HepG2 (cell line): ENCODE measurements around the gene IMPACT. TPM values are rescaled to one million over a fixed set of nuclear protein-coding genes. Genes with fewer than 3 reads are reported as not detected.

ENCODE experiments used
- ASH2L ChIP-seq: fragments of 300-600, 200-600 bp; sonication (generic); IDR thresholded peaks from 2 replicates; pipeline ENCODE4 v1.7.0; 2017; ENCODE audit warnings: low read depth, mild to moderate bottlenecking, moderate library complexity, mixed read lengths, low read length; ENCODE audit not compliant: insufficient read length
- CEBPB ChIP-seq: IDR thresholded peaks from 2 replicates; pipeline ENCODE4 v1.6.1; 2011; ENCODE audit warnings: low read depth, low read length, improper control_type of control experiment, borderline replicate concordance
- ESRRA ChIP-seq: sonication (generic); formaldehyde crosslinking; IDR thresholded peaks from 2 replicates; pipeline ENCODE4 v1.5.1; 2020; ENCODE audit warnings: mild to moderate bottlenecking, low read depth, missing genetic modification reagents
- FOSL1 ChIP-seq: sonication (generic); formaldehyde crosslinking; IDR thresholded peaks from 2 replicates; pipeline ENCODE4 v1.9.0; 2021; ENCODE audit warnings: missing genetic modification reagents, borderline replicate concordance
- MTA3 ChIP-seq: sonication (generic); formaldehyde crosslinking; IDR thresholded peaks from 2 replicates; pipeline ENCODE4 v1.4.0; 2020; ENCODE audit warnings: missing genetic modification reagents
- NCOA2 ChIP-seq: sonication (generic); formaldehyde crosslinking; IDR thresholded peaks from 2 replicates; pipeline ENCODE4 v1.8.0; 2022; ENCODE audit warnings: inconsistent platforms
- RARG ChIP-seq: sonication (generic); formaldehyde crosslinking; IDR thresholded peaks from 2 replicates; pipeline ENCODE4 v1.4.0; 2020; ENCODE audit warnings: low read depth, mild to moderate bottlenecking, missing genetic modification reagents
- SMARCC2 ChIP-seq: fragments of 450-650 bp; IDR thresholded peaks from 2 replicates; pipeline ENCODE4 v1.6.1; 2017; ENCODE audit warnings: antibody characterized with exemption, mild to moderate bottlenecking
- SMARCE1 ChIP-seq: fragments of 450-650 bp; IDR thresholded peaks from 2 replicates; pipeline ENCODE4 v1.6.1; 2017; ENCODE audit warnings: borderline replicate concordance
- SMYD3 ChIP-seq: sonication (generic); formaldehyde crosslinking; IDR thresholded peaks from 2 replicates; pipeline ENCODE4 v1.8.1; 2023; ENCODE audit warnings: mild to moderate bottlenecking, missing genetic modification reagents
- TCF7L2 ChIP-seq: IDR thresholded peaks from 2 replicates; pipeline ENCODE4 v1.6.1; 2011; ENCODE audit warnings: mild to moderate bottlenecking, low read depth, low read length, moderate library complexity
- TMF1 ChIP-seq: sonication (generic); formaldehyde crosslinking; IDR thresholded peaks from 2 replicates; pipeline ENCODE4 v1.8.1; 2022; ENCODE audit warnings: low read depth, missing genetic modification reagents
- TRIM24 ChIP-seq: sonication (generic); formaldehyde crosslinking; IDR thresholded peaks from 2 replicates; pipeline ENCODE4 v1.8.0; 2022; ENCODE audit warnings: mild to moderate bottlenecking, missing genetic modification reagents
- ZFP37 ChIP-seq: sonication (generic); formaldehyde crosslinking; IDR thresholded peaks from 2 replicates; pipeline ENCODE4 v1.4.0; 2020; ENCODE audit warnings: missing genetic modification reagents, borderline replicate concordance
- ZNF205 ChIP-seq: IDR thresholded peaks from 2 replicates; pipeline ENCODE4 v1.6.1; 2018; ENCODE audit warnings: missing biosample characterization, missing genetic modification reagents
- ZNF3 ChIP-seq: IDR thresholded peaks from 2 replicates; pipeline ENCODE4 v1.7.0; 2017; ENCODE audit warnings: inconsistent platforms
- ZNF34 ChIP-seq: sonication (generic); formaldehyde crosslinking; IDR thresholded peaks from 2 replicates; pipeline ENCODE4 v1.4.0; 2020; ENCODE audit warnings: mild to moderate bottlenecking, missing genetic modification reagents, borderline replicate concordance
- ZNF431 ChIP-seq: sonication (generic); formaldehyde crosslinking; IDR thresholded peaks from 2 replicates; pipeline ENCODE4 v1.9.0; 2022; ENCODE audit warnings: missing genetic modification reagents, low read depth, mild to moderate bottlenecking, borderline replicate concordance
- ZNF567 ChIP-seq: sonication (generic); formaldehyde crosslinking; IDR thresholded peaks from 2 replicates; pipeline ENCODE4 v1.8.1; 2023; ENCODE audit warnings: mild to moderate bottlenecking, missing genetic modification reagents, borderline replicate concordance
- ZNF720 ChIP-seq: sonication (generic); formaldehyde crosslinking; IDR thresholded peaks from 2 replicates; pipeline ENCODE4 v1.4.0; 2020; ENCODE audit warnings: missing genetic modification reagents
- ZNF746 ChIP-seq: sonication (generic); formaldehyde crosslinking; IDR thresholded peaks from 2 replicates; pipeline ENCODE4 v1.8.0; 2022; ENCODE audit warnings: mild to moderate bottlenecking, missing genetic modification reagents
- ZSCAN31 ChIP-seq: sonication (generic); formaldehyde crosslinking; IDR thresholded peaks from 2 replicates; pipeline ENCODE4 v1.5.0; 2020; ENCODE audit warnings: low read depth, mild to moderate bottlenecking, missing genetic modification reagents
- polyA plus RNA-seq, 8 experiments: library from polyadenylated mRNA; depleted of rRNA in 3 of 8; stranded (reverse) in 7 of 8; unstranded in 1 of 8; fragments of >200 nt; fragmentation: Illumina TruSeq in 4 of 8; extraction: Trizol in 4 of 8; gene quantifications; 2 replicates each; pipeline versions ENCODE4 v1.2.1 to v1.2.3, GENCODE V29; 2011 to 2016; ENCODE audit warnings: low read depth in 4 of 8, missing spikeins in 1 of 8, mixed read lengths in 1 of 8; ENCODE audit not compliant: insufficient read depth in 1 of 8
- total RNA-seq, 5 experiments: library from RNA; depleted of rRNA; stranded (reverse); fragments of >200 nt; fragmentation: Illumina TruSeq; extraction: Trizol; gene quantifications; 2 replicates each; pipeline ENCODE4 v1.2.3, GENCODE V29; 2016; ENCODE audit warnings: low read depth in 1 of 5
- TF ChIP-seq, protein P1 (sequence below): sonication (generic); formaldehyde crosslinking; IDR thresholded peaks from 2 replicates; pipeline ENCODE4 v1.4.0; 2020; ENCODE audit warnings: missing genetic modification reagents
- TF ChIP-seq, protein P2 (sequence below): sonication (generic); formaldehyde crosslinking; IDR thresholded peaks from 2 replicates; pipeline ENCODE4 v1.9.0; 2021; ENCODE audit warnings: missing genetic modification reagents, borderline replicate concordance
- TF ChIP-seq, protein P3 (sequence below): sonication (generic); formaldehyde crosslinking; IDR thresholded peaks from 2 replicates; pipeline ENCODE4 v1.5.0; 2020; ENCODE audit warnings: mild to moderate bottlenecking, missing genetic modification reagents, moderate library complexity

Gene IMPACT
- total and polyA plus RNA-seq, 2 of the 13 experiments (the other 11 are each of a cell fraction or from before 2014, with no cell fraction given): 5.0 to 7.7 TPM

DNA sequence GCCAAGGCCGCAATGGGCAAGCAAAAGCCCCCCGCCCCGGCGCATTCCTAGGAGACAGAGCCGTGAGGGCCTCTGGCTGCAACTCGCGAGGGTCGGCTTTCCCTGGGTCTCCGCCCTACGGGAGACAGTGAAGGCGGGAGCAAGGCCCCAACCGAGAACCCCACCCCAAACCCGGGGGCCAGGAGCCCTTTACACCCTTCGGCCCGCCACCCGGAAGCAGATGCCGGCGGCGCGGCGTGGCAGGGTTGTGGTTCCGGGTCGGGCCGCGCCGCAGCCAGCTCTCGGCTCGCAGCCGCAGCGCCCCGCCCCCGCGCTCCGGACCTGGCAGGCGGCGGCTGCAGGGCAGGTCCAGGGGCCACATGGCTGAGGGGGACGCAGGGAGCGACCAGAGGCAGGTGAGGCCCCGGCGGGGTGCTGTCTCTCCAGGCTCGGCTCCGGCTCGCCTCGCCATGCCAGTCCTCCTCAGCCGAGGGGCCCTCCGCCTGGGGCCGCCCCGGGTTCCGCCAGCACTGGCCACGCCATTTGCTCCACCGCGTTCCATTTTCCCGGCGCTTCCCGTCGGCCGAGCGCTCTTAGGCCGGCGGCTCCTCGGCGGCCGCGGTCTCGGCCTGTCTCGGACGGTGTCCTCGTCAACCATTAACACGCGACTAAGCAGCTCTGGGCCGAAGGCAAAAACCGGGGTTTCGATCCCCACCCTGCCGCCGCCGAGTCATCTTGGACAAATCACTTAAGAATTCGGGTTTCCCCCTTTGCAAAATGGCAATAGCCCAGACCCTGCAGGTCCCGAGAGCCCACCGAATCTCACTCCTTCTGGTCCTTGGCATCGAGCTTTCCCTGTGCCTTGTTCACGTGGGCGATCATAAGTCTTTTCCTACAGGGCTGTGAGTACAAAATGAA, at the start of gene IMPACT (continued):
- TF ChIP-seq ZNF3 (CRISPR knock-in tag) (no peak), ZFP37 (no peak), SMARCE1 (no peak), SMARCC2 (no peak), ESRRA (no peak), TCF7L2 (no peak), TRIM24 (no peak), ASH2L (peak; percentile 66), ZNF746 (CRISPR knock-in tag) (no peak), MTA3 (CRISPR knock-in tag) (no peak), ZNF205 (no peak), RARG (CRISPR knock-in tag) (no peak), ZSCAN31 (0 out of 2 replicates have a peak, but pooled peaks have one; percentile 26), FOSL1 (no peak), SMYD3 (CRISPR knock-in tag) (no peak), ZNF431 (CRISPR knock-in tag) (peak; percentile 27; the same call in 1 of the 2 replicates), ZNF720 (CRISPR knock-in tag) (no peak), TMF1 (CRISPR knock-in tag) (no peak), ZNF567 (CRISPR knock-in tag) (no peak), NCOA2 (no peak), ZNF34 (no peak), CEBPB (no peak)
- TF ChIP-seq, protein P1, sequence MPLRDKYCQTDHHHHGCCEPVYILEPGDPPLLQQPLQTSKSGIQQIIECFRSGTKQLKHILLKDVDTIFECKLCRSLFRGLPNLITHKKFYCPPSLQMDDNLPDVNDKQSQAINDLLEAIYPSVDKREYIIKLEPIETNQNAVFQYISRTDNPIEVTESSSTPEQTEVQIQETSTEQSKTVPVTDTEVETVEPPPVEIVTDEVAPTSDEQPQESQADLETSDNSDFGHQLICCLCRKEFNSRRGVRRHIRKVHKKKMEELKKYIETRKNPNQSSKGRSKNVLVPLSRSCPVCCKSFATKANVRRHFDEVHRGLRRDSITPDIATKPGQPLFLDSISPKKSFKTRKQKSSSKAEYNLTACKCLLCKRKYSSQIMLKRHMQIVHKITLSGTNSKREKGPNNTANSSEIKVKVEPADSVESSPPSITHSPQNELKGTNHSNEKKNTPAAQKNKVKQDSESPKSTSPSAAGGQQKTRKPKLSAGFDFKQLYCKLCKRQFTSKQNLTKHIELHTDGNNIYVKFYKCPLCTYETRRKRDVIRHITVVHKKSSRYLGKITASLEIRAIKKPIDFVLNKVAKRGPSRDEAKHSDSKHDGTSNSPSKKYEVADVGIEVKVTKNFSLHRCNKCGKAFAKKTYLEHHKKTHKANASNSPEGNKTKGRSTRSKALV (CRISPR knock-in tag): no peak
- TF ChIP-seq, protein P2, sequence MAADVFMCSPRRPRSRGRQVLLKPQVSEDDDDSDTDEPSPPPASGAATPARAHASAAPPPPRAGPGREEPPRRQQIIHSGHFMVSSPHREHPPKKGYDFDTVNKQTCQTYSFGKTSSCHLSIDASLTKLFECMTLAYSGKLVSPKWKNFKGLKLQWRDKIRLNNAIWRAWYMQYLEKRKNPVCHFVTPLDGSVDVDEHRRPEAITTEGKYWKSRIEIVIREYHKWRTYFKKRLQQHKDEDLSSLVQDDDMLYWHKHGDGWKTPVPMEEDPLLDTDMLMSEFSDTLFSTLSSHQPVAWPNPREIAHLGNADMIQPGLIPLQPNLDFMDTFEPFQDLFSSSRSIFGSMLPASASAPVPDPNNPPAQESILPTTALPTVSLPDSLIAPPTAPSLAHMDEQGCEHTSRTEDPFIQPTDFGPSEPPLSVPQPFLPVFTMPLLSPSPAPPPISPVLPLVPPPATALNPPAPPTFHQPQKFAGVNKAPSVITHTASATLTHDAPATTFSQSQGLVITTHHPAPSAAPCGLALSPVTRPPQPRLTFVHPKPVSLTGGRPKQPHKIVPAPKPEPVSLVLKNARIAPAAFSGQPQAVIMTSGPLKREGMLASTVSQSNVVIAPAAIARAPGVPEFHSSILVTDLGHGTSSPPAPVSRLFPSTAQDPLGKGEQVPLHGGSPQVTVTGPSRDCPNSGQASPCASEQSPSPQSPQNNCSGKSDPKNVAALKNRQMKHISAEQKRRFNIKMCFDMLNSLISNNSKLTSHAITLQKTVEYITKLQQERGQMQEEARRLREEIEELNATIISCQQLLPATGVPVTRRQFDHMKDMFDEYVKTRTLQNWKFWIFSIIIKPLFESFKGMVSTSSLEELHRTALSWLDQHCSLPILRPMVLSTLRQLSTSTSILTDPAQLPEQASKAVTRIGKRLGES: no peak
- TF ChIP-seq, protein P3, sequence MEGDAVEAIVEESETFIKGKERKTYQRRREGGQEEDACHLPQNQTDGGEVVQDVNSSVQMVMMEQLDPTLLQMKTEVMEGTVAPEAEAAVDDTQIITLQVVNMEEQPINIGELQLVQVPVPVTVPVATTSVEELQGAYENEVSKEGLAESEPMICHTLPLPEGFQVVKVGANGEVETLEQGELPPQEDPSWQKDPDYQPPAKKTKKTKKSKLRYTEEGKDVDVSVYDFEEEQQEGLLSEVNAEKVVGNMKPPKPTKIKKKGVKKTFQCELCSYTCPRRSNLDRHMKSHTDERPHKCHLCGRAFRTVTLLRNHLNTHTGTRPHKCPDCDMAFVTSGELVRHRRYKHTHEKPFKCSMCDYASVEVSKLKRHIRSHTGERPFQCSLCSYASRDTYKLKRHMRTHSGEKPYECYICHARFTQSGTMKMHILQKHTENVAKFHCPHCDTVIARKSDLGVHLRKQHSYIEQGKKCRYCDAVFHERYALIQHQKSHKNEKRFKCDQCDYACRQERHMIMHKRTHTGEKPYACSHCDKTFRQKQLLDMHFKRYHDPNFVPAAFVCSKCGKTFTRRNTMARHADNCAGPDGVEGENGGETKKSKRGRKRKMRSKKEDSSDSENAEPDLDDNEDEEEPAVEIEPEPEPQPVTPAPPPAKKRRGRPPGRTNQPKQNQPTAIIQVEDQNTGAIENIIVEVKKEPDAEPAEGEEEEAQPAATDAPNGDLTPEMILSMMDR (CRISPR knock-in tag): no peak
